Transverse colon (tissue), 4 donors: ENCODE data around the gene SDF2. TPM values are rescaled to one million over a fixed set of nuclear protein-coding genes. Genes with fewer than 3 reads are reported as not detected.

Experiments
- DNase-seq: peaks from one replicate; pipeline ENCODE4 v3.0.0-alpha.2; 2019
- H3K27ac ChIP-seq, 4 donors: fragments of 200-600 bp; sonication (generic); 2 replicates each; pipeline ENCODE4 v1.5.1; 2016 to 2018; ENCODE audit warnings: inconsistent platforms in 4 of 4
- H3K27me3 ChIP-seq: fragments of 200-600 bp; sonication (generic); 2 replicates; pipeline ENCODE4 v1.5.1; 2017; ENCODE audit warnings: inconsistent platforms
- H3K36me3 ChIP-seq, 4 donors: fragments of 200-600 bp; sonication (generic); 2 replicates each; pipeline ENCODE4 v1.5.1; 2017 to 2019; ENCODE audit warnings: inconsistent platforms in 4 of 4
- H3K4me1 ChIP-seq, 4 donors: fragments of 200-600 bp; sonication (generic); 2 replicates each; pipeline ENCODE4 v1.5.1; 2017 to 2020; ENCODE audit warnings: inconsistent platforms in 4 of 4
- H3K4me3 ChIP-seq, 4 donors: fragments of 200-600 bp; sonication (generic); 1 replicate in 1 of 4; 2 replicates in 3 of 4; pipeline versions ENCODE4 v1.5.1 to v1.6.1; 2017 to 2019; ENCODE audit warnings: inconsistent platforms in 4 of 4
- H3K9me3 ChIP-seq, 2 donors: fragments of 200-600 bp; sonication (generic); 2 replicates each; pipeline ENCODE4 v1.5.1; 2017 to 2019; ENCODE audit warnings: inconsistent platforms in 2 of 2
- CTCF ChIP-seq, 5 experiments: fragments of 200-600 bp in 3 of 5; fragments of 450-650 bp in 2 of 5; sonication (generic) in 3 of 5; IDR thresholded peaks; 1 replicate in 2 of 5; 2 replicates in 3 of 5; pipeline ENCODE4 v1.5.1; 2016 to 2017; ENCODE audit warnings: antibody characterized with exemption in 5 of 5, inconsistent platforms in 3 of 5, mild to moderate bottlenecking in 2 of 5, moderate library complexity in 1 of 5
- EP300 ChIP-seq: sonication (generic); formaldehyde crosslinking; IDR thresholded peaks from one replicate; pipeline ENCODE4 v1.6.1; 2017; ENCODE audit warnings: antibody characterized with exemption, low read depth
- POLR2A ChIP-seq: fragments of 450-650 bp; IDR thresholded peaks from one replicate; pipeline ENCODE4 v1.6.1; 2016; ENCODE audit warnings: antibody characterized with exemption, mild to moderate bottlenecking, moderate library complexity
- POLR2AphosphoS5 ChIP-seq, 3 donors: sonication (generic); formaldehyde crosslinking; IDR thresholded peaks; one replicate each; pipeline ENCODE4 v1.6.1; 2016; ENCODE audit warnings: antibody characterized with exemption in 3 of 3
- whole genome bisulfite sequencing, 2 donors: methylation state at CpG; one replicate each; pipeline ENCODE4 v1.1.5; 2018; ENCODE audit warnings: low coverage in 1 of 2; 5-methylcytosine and 5-hydroxymethylcytosine counted together
- in situ Hi-C, 4 donors: fragments of 200-750 bp; cut with MboI; loops; one replicate each; pipeline versions ENCODE4 v1.15.0 to v1.15.1; 2017; ENCODE audit warnings: low sequenced_read_pairs in 3 of 4, low pct_ligation_motif_present in 1 of 4, low pct_unique_long_range_greater_than_20kb in 1 of 4
- intact Hi-C: fragments of 100-400 bp; cut with DNase I; formaldehyde crosslinking; loops from one replicate; pipeline ENCODE4 v1.15.1; 2023; ENCODE audit warnings: low total_unique reads
- total RNA-seq, 4 donors: library from RNA; depleted of rRNA; stranded (reverse); fragments of >200 nt; gene quantifications; one replicate each; pipeline ENCODE4 v1.1.0, GENCODE V29; 2016

Gene SDF2
- total RNA-seq, 4 donors from 2014 or later = 32.2 to 69.9 (median 49.1) TPM

- Histone ChIP-seq H3K36me3 (peaks cover 0 to 56% (median 24%) of the 10 kb centered on the region in 4 donors), H3K9me3 (no peaks in the 10 kb centered on the region), H3K4me1 (no peaks in the 10 kb centered on the region), H3K27ac (no peak overlapping the region), H3K27me3 (no peaks in the 10 kb centered on the region), H3K4me3 (no peak overlapping the region)
- intact Hi-C loops = no loop called here
- 71 to 98% methylated on average over 2 to 4 of the region's 4 CpGs for WGBS, 2 donors
- no peak for DNase-seq
- in situ Hi-C loops = no loop called here
- TF ChIP-seq CTCF (IDR thresholded peaks at IDR 0.05) = no peak
- TF ChIP-seq EP300 = no peak
- no peak for TF ChIP-seq POLR2A
- no peak for TF ChIP-seq POLR2AphosphoS5 (IDR thresholded peaks at IDR 0.05)
Measured at GRCh38 chr17:28626818-28627217, 34.9 kb downstream of the SDF2 start.

- DNase-seq = no peak
- no peaks in the 10 kb centered on the region for H3K9me3 ChIP-seq
- no peak overlapping the region for H3K27ac ChIP-seq
- no peaks in the 10 kb centered on the region for H3K4me1 ChIP-seq
- H3K27me3 ChIP-seq = no peaks in the 10 kb centered on the region
- 93 to 94% methylated on average over 2 of the region's 2 CpGs for WGBS, 2 donors
- H3K4me3 ChIP-seq = no peak overlapping the region
- H3K36me3 ChIP-seq = peaks cover 0 to 68% (median 25%) of the 10 kb centered on the region in 4 donors
- in situ Hi-C loops = no loop called here
- intact Hi-C loops = no loop called here
- no peak for TF ChIP-seq POLR2A
- TF ChIP-seq EP300 = no peak
- no peak for TF ChIP-seq CTCF (IDR thresholded peaks at IDR 0.05)
- no peak for TF ChIP-seq POLR2AphosphoS5 (IDR thresholded peaks at IDR 0.05)
Measured at GRCh38 chr17:28624148-28624547, 37.6 kb downstream of the SDF2 start.

DNA sequence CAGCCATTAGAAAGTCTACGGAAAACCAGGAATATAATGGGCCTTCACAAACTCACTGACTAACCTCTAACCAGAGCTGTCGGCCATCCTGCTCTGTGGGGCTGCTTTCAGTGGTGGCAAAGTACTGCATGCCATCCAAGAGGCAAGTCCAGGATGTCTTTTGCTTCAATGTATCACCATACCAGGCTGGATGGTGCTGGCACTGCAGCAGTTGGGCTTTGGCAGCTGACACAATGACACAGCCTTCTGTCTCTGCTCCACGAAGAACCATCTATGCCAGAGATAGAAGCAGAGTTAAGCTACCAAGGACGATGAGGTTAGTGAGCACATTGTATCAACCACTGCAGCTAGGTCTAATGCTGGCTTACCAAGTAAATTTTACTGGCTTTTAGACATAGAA, 38.0 kb downstream of the SDF2 start:
- intact Hi-C loops (no loop called here), in situ Hi-C loops (no loop called here)
- no peak overlapping the region for H3K4me3 ChIP-seq
- no peak overlapping the region for H3K27ac ChIP-seq
- no peaks in the 10 kb centered on the region for H3K4me1 ChIP-seq
- H3K27me3 ChIP-seq = no peaks in the 10 kb centered on the region
- no peaks in the 10 kb centered on the region for H3K9me3 ChIP-seq
- DNase-seq = no peak
- TF ChIP-seq CTCF (IDR thresholded peaks at IDR 0.05) = no peak
- TF ChIP-seq POLR2AphosphoS5 (IDR thresholded peaks at IDR 0.05) = no peak
- no peak for TF ChIP-seq EP300
- TF ChIP-seq POLR2A = no peak
- peaks cover 0 to 73% (median 27%) of the 10 kb centered on the region in 4 donors for H3K36me3 ChIP-seq
- WGBS, 2 donors = 90 to 100% methylated on average over 2 to 4 of the region's 4 CpGs

- Histone ChIP-seq H3K36me3 (peaks cover 0 to 76% (median 34%) of the 10 kb centered on the region in 4 donors), H3K27ac (no peak overlapping the region), H3K27me3 (no peaks in the 10 kb centered on the region), H3K4me1 (no peaks in the 10 kb centered on the region), H3K4me3 (no peak overlapping the region), H3K9me3 (no peaks in the 10 kb centered on the region)
- intact Hi-C loops (no loop called here), in situ Hi-C loops (no loop called here)
- no peak for TF ChIP-seq POLR2AphosphoS5 (IDR thresholded peaks at IDR 0.05)
- no peak for TF ChIP-seq EP300
- TF ChIP-seq POLR2A = no peak
- TF ChIP-seq CTCF (IDR thresholded peaks at IDR 0.05) = no peak
- DNase-seq = no peak
- WGBS, 2 donors = 92 to 100% methylated on average over 1 to 3 of the region's 3 CpGs
Measured at GRCh38 chr17:28622186-28622585, 39.5 kb downstream of the SDF2 start.
